ENCODE data around the gene HNRNPR.
"Not testable (repeated sequence)": the region's sequence is repeated elsewhere in the genome, so short reads cannot be mapped to it uniquely, and the experiment has no call there.

HNRNPR gene

DNA sequence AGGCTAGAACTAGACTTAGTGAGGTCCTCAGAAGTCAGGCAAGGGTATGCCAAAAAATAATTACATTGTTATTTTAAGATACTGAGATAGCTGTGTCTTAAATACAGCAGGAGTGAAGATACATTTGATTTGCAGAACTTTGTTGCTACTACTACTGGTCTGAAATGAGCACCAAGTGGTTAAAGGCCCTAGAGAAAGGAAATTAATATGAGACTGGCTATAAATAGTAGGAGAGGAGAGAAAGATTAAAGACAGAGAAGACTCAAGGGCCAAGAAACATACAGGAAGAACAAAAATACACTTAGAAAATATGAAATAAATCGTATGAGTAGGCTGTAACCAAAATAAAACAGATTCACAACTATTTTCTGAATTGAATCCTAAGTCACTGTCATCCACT lies 21.3 kb downstream of the HNRNPR start:
- no peak for DNase-seq

DNA sequence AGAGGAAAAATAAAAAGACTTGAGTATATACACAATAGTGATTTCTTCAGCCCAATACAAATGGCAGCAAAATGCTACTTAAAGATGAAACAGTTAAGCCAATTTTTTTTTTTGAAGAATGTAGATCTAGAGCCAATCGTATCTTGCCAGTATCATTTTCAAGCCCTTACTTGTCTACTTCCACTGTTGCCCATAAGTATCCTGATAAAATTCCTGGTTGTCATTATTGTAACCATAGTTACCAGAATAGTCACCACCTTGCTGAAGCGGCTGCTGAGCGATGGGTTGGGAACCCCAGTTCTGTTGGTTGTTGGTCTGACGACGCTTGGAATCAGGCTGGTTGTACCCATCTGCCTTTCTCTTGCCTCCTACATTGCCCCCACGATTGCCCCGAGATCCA lies 33.8 kb downstream of the HNRNPR start:
- DNase-seq, result not testable (repeated sequence)

DNA sequence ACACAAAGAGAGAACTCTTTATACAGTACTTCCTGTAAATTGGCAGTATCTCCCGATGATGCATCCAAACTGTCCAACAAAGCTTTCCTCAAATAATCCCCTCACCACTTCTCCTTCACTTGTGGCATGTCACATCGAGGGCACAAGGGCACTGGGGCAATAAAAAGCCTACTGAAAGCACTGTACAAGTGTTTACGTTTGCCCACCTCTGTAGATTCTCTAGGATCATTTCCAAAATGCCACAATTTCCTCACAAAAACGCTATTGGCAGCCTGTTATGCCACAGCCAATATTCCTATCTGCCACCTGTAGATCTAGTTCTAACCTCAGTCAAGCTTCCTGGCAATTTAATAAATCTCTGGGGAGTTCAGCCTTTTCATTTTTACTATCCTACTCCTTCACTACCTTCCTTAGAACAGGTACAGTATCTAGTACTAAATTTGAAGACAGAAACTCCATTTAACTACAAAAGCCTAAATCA lies 39.9 kb downstream of the HNRNPR start:
- no peak for DNase-seq

DNA sequence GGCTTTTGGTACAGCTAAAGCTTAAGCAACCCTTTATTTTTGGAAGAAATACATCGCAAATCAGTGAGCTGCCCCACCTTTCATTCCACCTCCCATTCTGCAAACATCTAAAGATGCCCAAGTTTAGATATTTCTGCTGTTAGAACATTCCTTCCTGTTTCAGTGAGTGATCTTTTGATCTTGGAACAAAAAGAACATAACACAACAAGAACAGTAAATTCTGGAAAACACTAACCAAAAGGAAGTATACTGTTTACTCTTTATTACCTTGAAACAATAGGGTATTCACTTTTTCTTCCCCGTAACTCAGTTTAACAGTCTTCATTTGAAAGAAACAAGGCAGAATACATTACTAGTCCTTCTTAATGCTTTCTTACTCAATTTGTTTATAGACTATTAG lies 40.6 kb downstream of the HNRNPR start:
- no peak for DNase-seq

DNA sequence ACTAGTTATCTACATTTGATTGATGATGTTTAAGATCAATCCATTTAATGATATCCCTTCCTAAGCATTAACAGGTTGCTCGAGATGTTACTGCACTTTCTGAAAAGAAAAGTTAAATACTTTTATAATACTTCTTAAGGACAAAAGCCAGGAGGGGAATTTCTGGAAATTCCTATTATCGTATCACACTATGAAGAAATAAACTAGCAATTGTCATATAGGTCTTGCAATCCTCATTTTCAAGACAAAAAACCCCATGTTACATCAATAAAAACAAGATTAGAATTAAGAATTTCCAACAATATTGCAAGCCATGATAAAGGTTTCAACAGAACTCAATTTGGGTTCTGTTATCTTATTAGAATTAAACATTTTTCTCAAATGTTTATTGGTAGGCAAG lies 47.2 kb downstream of the HNRNPR start:
- no peak for DNase-seq

DNA sequence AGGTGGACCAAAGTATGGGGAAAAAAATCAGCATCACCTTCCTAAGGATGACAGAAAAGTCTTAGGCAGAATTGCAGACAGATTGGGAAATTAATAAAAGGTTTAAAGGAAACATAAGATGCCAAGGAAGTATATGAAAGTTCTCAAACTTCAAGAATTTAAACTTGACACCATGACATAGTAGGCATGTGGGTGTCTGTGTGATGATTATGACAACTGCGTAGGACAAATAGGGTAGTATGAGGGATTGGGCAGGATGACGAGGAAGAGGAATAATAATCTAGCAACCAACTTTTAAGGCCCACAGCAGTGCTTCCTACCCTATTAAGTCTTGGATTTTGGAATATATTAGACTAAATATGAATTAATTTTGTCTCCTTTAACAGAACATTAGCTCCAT lies 52.4 kb downstream of the HNRNPR start:
- no peak for DNase-seq

DNA sequence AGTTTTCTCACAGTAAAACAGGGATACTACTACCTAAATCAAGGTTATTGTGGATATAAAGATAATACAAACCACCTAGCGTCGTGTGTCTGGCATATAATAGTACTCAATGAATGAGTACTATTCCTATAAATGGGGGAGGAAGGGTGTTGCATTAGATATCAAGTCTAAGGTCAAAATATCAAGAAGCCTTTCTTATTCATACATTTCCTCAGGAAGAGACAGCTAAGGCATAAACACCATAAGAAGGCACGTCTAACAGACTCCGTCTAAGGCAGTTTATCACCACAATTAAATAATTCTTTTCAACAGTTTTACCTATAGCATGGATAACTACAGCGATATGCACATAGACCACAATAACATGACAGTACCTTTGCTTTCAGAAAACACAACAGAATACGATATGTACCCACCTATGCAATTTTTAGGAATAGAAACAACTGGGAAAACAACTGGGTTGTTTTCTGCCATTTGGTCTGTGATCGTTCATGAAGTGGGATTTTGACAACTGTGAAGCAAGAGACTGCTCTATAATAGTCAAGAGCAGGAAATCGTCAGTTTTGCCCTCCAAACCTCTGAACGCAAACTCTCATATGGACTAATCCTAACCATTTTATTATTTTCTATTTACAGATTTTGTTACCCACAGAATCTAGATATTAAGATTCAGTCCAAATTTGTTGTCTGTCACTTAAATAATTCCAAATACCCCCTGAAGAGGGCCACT lies 53.1 kb downstream of the HNRNPR start:
- no peak for DNase-seq

DNA sequence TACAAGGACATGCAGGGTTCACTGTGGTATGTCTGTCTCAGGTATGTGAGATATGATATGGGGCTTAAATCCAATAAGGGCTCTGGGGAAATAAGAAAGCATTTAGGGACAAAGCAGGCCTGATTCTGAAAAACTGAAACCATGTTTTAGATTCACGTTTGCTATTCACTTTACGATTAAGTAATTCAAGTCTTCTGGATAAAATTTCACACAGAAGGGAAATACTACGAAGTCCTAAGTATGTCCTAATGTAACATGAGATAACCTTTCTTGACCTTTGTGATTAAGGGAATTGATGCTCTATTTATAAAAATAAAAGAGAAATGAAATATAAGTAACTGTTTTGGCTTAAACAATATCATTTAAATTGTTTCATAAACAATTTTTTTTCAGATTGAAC lies 55.4 kb downstream of the HNRNPR start:
- no peak for DNase-seq

DNA sequence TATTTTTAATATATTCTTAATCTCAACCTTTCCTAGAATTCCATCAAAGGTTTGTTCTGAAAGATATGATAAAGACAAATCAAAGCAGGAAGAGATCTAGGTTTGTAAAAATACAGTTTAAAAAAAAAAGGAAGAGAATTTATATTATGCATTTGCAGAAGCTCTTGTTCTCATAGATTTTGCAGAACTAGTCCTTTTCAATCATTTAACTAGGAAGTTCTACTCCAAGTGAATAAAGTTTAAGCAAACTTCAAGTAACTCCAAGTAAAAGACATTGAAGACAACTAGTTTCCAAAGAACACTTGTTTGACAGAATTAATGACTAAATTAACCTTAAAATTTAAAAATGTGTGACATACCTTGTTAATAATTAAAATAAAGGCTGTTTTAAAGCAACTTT lies 55.9 kb downstream of the HNRNPR start:
- DNase-seq, result no peak

DNA sequence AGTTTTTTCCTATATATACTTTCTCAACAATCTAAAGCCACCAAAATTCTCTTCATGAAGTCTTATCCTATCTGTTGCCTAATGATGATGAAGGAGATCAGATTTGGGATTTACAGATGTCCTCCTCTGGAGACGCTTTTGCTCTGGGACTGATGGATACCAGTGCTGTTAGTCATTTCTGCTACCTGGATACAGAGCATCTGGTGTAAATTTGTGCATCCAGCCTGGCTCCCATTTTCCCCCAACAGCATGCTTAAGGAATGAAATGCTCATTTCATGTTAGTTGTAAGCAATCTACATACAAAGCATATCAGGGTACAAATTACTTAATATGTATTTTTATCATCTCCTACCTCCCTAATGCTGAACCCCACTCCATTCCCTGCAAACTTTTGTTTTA lies 57.7 kb downstream of the HNRNPR start:
- DNase-seq, result no peak

DNA sequence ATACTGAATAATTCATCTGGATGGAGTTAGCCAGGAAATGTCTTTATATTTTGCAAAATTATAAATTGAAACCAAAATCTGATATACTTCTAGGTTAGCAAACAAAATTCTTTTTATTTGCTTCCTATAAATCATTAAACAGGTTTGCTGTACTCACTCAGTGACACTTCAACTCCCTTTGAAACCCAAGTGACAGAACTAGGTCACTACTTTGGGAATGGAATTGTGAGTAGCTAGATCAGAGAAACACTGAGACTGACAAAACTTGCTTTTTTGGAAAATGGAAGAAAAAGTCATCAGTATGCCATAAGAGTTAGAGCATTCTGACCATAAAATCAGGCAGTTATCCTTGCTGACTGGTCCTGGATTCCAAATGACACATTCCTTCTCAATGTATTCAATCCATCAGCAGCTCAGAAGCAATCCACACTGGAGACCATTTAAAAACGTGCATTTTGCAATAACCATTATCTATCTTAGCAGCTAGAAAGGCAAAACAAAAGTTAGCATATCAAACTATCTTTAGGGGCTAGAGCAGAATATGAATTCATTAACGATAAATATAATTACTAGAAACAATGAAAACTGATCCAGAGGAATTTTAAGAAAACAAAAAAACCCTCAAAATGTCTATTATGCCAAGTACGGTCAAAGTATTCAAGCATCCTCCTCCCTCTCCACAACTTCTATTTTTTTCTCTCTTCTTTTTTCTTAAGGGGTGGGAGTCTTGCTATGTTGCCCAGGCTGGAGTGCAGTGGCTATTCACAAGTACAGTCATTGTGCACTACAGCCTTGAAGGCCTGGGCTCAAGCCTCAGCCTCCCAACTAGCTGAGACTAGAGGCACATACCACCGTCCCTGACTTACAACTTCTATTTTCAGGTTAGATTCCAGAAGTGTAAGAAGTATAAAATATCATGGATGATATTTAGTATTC lies 60.1 kb downstream of the HNRNPR start:
- DNase-seq, result no peak

DNA sequence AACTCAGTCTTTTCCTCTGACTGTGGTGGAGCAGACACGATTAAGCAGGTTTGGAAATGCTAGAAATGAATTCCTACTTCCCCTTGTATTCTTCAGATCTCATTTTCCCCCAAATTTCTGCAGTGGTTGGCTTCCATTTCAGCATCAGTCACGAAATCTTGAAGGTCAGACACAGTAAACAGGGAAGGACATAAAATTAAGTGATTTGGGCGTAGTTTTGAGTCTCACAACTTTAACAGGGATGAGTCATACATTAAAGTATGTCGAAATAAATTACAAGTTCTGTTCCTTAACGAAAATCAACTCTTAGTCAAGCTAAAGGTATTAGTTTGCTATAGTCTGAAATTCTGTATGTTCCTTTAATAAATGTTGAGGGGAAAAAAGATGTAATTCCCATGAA lies 61.1 kb downstream of the HNRNPR start:
- no peak for DNase-seq

DNA sequence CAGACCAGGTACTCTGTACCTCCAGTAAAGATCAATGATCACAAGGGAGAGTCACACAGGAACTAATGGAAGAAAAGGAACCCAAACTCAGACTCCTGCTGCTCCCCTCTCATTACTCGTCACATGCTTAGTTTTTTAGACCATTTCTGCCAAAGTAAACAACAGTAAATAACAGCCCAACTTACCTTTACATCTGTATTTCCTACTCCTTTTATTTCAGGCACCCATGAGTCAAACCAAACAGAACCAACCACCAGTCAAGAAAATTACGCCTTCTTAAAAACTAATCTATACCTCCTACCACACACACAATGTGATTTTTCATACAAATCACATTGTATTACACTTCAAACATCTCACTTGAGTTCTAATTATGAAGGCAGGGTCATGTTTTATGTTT lies 65.4 kb downstream of the HNRNPR start:
- DNase-seq, result no peak

DNA sequence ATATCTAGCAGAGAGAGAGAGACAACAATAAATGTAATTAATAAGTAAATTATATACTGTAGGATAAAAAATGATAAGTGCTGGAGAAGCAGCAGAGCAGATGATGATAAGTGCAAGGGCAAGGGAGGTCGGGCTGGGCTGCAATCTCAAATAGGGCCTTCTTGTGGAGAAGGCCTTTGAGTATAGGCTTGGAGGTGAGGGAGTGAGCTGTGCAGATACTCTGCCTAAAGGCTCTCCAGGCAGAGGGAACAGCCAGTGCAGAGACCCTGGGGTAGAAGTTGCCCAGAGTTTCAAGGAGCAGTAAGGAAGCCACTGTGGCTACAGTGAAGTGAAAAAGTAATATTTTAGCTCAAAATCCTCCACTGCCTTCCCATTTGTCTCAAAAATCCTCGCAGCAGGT lies 67.6 kb downstream of the HNRNPR start:
- DNase-seq, result no peak

DNA sequence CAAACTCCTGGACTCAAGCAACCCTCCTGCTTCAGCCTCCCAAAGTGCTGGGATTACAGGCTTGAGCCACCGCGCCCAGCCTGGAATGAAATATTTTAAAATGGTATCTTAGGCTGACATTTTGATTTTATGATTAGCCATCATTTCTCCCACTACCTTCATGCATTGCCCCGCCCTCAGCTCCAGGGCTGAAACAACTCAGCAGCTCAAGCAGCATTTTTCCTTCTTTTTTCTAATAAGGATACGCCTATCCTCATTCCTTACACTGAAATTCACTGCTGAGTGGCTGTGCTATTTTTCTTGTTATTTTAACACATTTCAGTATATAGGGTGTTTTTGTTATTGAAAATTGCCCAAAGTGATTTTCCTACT lies 70.0 kb downstream of the HNRNPR start:
- DNase-seq, result no peak

DNA sequence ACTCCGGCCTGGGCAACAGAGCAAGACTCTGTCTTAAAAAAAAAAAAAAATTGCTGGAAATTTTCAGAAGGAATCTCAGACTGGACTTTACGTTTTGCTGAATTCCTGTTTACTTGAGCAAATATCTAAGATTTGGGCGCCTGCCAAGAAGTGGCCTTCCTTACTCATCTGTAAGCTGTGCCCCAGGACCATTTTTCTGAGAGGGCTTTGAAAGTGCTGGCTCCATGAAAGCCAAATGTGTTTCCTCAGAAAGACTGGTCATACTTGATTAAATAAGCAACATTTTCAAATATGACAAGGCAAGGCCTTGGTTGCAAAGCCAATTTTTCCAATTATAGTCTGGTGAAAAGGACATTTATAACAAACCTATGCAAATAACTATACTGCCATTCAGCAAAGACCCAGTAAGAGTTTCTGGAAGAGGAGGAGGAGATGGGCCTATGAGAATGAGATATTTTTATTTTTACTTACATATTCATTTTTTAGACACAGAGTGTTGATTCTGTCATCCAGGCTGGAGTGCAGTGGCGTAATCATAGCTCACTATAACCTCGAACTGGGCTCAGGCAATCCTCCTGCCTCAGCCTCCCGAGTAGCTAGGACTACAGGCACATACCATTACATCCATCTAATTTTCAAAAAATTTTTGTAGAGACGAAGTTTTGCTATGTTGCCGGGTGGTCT lies 70.5 kb downstream of the HNRNPR start:
- no peak for DNase-seq

DNA sequence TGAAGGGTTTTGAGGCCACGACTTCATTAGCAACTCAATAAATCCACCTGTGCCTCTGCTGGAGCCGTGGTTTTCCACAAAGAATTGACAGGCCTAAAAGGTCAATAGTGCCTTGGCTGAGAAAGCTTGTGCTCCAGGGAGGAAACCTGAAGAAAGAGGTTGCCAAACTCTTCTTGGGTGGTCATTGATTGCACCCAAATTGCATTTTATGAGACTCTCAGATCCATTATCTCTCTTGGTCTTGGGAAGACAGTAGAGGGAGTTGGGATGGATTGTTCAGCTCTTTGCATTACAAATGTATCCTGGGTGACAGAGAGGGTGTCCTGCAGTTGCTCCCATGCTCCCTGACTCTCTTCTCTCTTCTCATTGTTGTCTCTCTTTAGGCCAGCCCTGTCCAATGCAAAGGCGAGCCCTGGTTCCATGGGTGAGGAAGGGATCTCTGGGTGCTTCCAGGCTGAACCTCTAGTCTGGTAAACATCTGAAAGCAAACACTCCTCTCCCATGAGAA lies 80.7 kb downstream of the HNRNPR start:
- no peak for DNase-seq

DNA sequence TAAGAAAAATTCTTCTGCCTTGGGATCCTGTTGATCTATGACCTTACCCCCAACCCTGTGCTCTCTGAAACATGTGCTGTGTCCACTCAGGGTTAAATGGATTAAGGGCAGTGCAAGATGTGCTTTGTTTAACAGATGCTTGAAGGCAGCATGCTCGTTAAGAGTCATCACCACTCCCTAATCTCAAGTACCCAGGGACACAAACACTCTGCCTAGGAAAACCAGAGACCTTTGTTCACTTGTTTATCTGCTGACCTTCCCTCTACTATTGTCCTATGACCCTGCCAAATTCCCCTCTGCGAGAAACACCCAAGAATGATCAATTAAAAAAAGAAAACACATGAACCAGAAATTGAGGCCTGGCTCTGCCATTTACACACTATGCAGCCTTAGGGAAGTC lies 86.0 kb downstream of the HNRNPR start:
- not testable (repeated sequence) for DNase-seq

DNA sequence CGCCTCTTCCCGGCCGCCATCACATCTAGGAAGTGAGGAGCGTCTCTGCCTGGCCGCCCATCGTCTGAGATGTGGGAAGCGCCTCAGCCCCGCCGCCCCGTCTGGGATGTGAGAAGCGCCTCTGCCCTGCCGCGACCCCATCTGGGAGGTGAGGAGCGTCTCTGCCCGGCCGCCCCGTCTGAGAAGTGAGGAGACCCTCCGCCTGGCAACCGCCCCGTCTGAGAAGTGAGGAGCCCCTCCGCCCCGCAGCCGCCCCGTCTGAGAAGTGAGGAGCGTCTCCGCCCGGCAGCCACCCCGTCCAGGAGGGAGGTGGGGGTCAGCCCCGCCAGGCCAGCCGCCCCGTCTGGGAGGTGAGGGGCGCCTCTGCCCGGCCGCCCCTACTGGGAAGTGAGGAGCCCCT lies 86.7 kb downstream of the HNRNPR start:
- DNase-seq, result not testable (repeated sequence)
